SU-DHL-6 (cell line): ENCODE results near the gene DNAH3.

Experiments used
- EZH2phosphoT487 ChIP-seq: fragments of 200-600 bp; sonication (generic), shearing (Covaris generic); conservative IDR thresholded peaks from 2 replicates; pipeline ENCODE4 v1.6.1; 2018; ENCODE audit warnings: mild to moderate bottlenecking, antibody characterized with exemption, low read length, moderate library complexity, mixed read lengths
- TF ChIP-seq, protein P1 (sequence below): fragments of 200-600 bp; sonication (generic); IDR thresholded peaks from one replicate; pipeline ENCODE4 v1.5.1; 2017; ENCODE audit warnings: antibody characterized with exemption, mild to moderate bottlenecking, low read length, moderate library complexity; ENCODE audit not compliant: insufficient read depth, poor library complexity, severe bottlenecking

GRCh38 chr16:21128991-21129390 is 21.7 kb downstream of the DNAH3 start:
- TF ChIP-seq, protein P1, sequence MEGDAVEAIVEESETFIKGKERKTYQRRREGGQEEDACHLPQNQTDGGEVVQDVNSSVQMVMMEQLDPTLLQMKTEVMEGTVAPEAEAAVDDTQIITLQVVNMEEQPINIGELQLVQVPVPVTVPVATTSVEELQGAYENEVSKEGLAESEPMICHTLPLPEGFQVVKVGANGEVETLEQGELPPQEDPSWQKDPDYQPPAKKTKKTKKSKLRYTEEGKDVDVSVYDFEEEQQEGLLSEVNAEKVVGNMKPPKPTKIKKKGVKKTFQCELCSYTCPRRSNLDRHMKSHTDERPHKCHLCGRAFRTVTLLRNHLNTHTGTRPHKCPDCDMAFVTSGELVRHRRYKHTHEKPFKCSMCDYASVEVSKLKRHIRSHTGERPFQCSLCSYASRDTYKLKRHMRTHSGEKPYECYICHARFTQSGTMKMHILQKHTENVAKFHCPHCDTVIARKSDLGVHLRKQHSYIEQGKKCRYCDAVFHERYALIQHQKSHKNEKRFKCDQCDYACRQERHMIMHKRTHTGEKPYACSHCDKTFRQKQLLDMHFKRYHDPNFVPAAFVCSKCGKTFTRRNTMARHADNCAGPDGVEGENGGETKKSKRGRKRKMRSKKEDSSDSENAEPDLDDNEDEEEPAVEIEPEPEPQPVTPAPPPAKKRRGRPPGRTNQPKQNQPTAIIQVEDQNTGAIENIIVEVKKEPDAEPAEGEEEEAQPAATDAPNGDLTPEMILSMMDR: no peak
- TF ChIP-seq EZH2phosphoT487: no peak
